C4-2B (cell line): ENCODE measurements around the gene ANXA3.
A peak's percentile ranks its signal among the peaks of the same experiment; 100 is the strongest.
"Not testable (repeated sequence)": the region's sequence is repeated elsewhere in the genome, so short reads cannot be mapped to it uniquely, and the experiment has no call there.

Source experiments
- H3K27ac ChIP-seq: fragments of 450-650 bp; 2 replicates; pipeline ENCODE4 v1.5.1; 2017
- ZFX ChIP-seq: fragments of 450-650 bp; IDR thresholded peaks from 2 replicates; pipeline ENCODE4 v1.6.1; 2017
- TF ChIP-seq, protein P1 (sequence below): fragments of 450-650 bp; conservative IDR thresholded peaks from 2 replicates; pipeline ENCODE4 v1.5.1; 2017; ENCODE audit warnings: mild to moderate bottlenecking

Gene ANXA3

DNA sequence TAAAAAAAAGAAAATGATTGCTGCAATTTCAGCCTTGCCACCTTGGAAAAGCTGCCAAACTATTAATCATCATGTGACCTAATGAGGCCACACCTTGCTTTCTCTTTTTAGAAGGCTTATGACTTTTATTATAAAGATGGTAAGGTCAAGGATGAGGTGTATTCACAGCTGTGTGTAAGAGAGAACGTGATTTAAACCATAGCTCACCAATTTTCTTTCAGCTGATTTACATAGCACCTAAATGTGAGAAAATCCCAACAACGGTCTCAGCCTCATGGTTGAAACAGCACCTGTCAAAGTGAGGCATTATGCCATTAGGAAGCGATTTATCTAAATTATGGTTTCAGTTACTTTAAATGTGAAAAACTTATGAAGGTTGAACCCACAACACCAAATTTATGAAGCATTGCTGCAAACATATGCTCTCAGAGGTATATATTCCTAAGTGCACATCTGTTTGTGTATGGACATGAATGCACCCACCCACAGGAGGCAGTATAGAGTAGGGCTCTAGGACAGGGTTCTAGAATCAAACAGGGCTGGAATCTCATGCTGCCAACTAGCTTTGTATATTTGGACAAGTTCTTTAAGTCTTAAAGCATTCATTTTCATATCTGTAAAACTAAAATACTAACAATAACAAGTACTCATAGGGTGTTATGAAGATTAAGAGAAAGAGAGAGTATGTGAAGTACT lies 40.7 kb downstream of the ANXA3 start:
- no peak overlapping the region for H3K27ac ChIP-seq
- TF ChIP-seq, protein P1, sequence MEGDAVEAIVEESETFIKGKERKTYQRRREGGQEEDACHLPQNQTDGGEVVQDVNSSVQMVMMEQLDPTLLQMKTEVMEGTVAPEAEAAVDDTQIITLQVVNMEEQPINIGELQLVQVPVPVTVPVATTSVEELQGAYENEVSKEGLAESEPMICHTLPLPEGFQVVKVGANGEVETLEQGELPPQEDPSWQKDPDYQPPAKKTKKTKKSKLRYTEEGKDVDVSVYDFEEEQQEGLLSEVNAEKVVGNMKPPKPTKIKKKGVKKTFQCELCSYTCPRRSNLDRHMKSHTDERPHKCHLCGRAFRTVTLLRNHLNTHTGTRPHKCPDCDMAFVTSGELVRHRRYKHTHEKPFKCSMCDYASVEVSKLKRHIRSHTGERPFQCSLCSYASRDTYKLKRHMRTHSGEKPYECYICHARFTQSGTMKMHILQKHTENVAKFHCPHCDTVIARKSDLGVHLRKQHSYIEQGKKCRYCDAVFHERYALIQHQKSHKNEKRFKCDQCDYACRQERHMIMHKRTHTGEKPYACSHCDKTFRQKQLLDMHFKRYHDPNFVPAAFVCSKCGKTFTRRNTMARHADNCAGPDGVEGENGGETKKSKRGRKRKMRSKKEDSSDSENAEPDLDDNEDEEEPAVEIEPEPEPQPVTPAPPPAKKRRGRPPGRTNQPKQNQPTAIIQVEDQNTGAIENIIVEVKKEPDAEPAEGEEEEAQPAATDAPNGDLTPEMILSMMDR = peak; percentile 49
- no peak for TF ChIP-seq ZFX

DNA sequence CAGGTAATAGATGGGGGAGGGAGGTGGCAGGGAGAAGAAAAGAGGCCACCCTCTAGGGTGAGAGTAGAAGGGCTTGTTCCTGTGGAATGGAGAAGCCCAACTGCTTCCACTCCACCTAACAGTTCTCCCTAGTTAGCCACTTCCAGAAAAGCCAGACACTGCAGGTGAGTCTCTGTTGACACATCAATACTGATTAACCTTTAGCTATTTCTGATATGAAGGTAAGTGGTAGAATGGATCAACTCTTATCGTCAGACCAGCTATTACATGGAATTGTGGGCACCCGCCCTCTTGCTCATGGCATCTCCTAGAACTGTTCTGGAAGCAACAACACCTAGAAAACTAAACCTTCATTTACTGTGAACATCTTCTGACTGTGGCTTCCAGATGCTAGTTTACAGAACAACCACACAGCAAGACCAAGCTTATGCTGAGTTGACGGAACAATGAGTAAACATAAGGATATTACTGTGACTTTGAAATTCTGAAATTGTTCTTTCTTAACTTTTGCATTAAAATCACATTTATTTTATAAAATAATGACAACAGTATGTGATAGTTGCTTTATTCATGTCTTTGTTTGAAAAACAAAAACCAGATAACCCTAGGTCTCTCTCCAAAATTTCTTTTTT lies 44.7 kb downstream of the ANXA3 start:
- no peak overlapping the region for H3K27ac ChIP-seq
- TF ChIP-seq ZFX = no peak
- TF ChIP-seq, protein P1 = no peak

DNA sequence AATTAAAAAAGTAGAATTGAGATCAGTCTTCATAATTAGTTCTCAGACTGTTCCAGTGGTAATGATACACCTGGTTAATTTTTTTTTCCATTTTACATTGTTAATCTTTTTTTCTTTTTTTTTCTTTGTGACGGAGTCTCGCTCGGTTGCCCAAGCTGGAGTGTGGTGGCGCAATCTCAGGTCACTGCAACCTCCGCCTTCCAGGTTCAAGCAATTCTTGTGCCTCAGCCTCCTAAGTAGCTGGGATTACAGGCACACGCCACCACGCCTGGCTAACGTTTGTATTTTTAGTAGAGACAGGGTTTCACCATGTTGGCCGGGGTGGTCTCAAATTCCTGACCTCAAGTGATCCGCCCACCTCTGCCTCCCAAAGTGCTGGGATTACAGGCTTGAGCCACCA lies 46.9 kb downstream of the ANXA3 start:
- H3K27ac ChIP-seq = not testable (repeated sequence)

DNA sequence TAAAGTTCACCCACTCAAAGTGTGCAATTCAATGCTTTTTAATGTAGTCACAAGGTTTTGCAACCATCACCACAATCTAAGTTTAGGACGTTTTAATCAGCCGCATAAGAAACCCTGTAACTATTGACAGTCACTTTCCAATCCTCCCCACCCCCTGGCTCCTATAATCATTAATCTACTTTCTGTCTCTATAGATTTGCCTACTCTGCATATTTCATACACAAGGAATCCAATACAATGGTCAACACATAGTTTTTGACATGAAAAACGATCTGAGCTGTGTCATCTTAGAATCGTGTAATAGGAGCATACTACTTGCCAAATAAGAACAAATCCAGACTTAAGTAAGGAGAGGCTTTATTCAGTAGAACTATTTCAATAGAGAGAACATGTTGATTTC lies 47.6 kb downstream of the ANXA3 start:
- TF ChIP-seq, protein P1 = no peak
- TF ChIP-seq ZFX = no peak
- H3K27ac ChIP-seq = no peak overlapping the region

DNA sequence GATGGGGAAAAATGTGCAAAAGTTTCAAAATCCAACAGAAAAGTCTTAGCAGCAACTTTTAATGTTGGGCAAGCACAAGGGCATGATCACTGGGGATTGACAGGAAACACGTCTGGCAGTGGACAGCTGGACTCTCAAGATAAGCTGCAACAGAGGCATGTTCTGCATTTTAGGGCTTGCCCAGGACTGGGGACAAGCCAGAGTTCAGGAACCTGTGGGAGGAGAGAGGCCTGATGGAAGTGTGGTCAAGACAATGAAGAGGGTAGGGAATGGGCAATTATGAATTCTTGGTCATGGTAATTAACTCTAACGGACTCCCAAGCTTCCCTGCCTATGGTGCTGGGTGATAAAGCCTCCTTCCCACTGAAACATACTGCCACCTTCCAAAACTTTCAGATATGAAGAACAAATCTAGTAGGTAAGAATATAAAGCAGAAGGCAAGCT lies 48.4 kb downstream of the ANXA3 start:
- no peak for TF ChIP-seq ZFX
- TF ChIP-seq, protein P1 = no peak
- no peak overlapping the region for H3K27ac ChIP-seq

DNA sequence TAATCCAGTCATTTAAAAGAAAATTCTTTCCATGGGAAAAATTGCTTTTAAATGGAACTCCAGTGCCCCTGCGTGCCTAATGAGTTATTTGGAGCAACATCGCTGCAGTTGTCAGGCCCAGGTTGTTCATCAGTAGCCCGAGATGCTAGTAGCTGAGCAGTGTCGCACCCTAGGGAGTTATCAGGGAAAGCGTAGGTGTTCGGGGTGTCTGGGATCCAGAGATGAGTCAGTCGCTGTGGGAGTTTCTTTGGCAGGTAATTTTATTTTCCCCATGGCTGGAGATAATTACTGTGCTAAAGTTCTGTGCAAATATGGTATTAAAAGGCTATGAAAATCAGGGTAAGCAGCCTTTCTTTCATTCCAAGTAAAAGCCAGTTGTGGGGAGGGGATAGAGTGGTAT lies 49.4 kb downstream of the ANXA3 start:
- TF ChIP-seq, protein P1 = no peak
- TF ChIP-seq ZFX = no peak
- no peak overlapping the region for H3K27ac ChIP-seq

DNA sequence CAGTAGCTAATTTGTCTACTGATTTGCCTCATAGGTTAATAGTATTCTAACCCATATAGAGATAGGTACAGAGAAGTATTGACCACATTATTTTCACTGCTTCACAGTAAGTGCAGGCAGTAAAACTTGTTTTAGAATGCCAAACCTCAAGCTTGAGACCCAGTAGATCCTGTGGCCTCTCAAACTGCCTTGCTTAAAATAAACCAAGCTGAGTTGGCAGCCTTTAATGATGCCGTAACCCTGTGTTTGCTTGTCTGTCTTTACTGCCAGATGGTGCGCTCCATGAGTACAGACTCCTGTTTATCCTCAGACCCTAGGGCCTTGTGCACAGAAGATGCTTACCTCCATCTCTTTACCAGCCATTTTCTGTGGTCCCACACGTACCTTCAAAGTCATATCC lies 50.8 kb downstream of the ANXA3 start:
- no peak for TF ChIP-seq ZFX
- TF ChIP-seq, protein P1 = no peak

DNA sequence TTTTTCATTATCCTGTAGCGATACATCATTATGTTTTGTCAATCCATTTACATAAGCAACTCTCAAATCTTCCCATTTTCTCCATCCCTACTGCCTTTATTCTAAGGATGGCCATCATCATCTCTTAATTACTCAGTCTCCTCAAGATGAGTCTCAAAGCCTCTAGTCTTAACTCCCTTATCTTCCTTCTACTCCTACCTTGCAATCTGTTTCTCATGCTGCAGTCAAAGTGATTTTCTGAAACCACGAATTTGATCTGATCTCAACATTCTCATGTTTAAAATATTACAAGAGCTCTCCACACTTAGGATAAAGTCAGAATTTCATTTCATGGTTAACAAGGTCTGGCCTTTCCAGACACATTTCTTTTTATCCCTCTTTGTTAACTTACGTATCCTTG lies 51.8 kb downstream of the ANXA3 start:
- TF ChIP-seq, protein P1 = no peak
- TF ChIP-seq ZFX = no peak
- H3K27ac ChIP-seq = no peak overlapping the region

More for the DNA sequence above, 50.8 kb downstream of the ANXA3 start:
- H3K27ac ChIP-seq = no peak overlapping the region
